ENCODE measurements around the gene DNAJC10.
"Not testable (repeated sequence)": the region's sequence is repeated elsewhere in the genome, so short reads cannot be mapped to it uniquely, and the experiment has no call there.

The DNAJC10 gene

DNA sequence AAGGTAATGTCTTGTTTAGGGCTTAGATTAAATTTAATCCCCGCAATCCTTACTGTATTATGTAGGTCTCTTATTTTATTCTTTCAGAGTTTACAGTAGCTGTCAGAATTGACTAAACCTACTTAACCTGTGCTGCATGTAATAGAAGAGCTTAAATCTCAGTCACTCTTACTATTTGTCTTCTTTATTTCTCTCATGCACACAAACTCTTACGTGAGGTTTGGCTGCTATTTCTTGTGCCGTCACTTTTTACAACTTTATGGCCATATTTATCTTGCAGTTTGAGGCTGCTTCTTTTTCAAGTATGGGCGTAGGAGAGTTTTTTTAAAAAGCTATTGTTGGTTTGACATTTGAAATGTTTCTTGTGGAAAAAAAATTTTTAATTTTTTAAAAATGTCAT, 12.0 kb downstream of the DNAJC10 start:
- DNase-seq: no peak

DNA sequence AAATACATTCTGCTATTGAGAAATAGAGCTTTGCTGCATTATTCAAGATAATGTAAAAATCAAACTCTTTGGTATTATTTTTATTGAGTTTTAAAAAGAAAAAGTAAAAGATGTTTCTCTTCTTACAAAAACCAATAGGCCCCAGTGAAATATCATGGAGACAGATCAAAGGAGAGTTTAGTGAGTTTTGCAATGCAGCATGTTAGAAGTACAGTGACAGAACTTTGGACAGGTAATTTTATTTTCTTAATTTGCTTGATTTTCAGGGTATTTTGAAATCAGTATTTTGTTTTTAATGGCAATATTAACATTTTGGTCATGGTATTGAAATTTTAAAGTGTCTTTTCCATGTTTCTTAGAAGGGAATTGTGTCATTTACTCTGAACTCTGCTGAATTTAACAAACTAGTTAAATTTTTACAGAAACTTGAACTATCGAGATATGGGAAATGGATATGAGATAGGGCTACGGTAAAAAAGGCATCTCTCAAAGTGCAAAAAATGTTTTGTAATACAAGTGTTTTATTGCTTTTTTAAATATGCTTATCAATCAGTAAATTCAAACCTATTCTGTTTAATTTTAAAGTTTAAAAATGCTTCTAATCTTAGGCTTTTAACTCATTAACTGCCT, 13.8 kb downstream of the DNAJC10 start:
- no peak for DNase-seq

DNA sequence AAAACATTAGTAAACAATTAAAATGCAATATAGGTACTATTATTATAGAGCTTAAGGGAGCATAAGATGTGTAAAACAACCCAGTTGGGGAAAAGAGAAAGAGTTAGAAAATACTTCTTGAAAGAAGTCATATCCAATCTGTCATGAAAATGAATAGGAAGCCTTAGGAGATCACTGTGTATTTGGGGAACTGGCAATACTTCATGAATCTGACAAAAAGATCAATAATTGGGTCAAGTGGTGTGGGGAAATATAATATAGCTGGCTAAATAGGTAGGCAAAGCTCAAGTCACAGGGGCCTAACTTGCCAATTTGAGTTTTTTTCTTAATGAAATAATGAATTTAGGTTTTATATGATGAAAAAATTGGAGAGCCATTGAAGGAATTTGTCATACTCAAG, 14.4 kb downstream of the DNAJC10 start:
- DNase-seq: no peak

DNA sequence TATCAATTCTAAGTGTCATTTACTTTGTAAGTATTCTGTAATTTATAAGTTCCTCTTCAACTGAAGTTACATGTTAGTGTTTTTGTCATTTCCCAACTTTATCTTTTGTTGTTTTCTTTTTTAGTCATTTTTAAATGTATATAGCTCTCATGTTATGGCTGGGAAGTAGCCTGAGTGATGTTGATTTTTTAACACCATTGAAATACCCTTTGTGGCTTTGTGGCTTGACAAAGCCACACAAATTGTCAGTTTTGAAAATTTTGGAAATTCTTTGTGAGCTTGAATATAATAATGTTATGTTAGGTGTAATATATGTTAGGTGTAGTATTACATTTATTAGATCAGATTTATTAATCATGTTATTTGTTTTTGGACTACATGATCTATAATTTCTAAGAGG, 16.7 kb downstream of the DNAJC10 start:
- DNase-seq: no peak

DNA sequence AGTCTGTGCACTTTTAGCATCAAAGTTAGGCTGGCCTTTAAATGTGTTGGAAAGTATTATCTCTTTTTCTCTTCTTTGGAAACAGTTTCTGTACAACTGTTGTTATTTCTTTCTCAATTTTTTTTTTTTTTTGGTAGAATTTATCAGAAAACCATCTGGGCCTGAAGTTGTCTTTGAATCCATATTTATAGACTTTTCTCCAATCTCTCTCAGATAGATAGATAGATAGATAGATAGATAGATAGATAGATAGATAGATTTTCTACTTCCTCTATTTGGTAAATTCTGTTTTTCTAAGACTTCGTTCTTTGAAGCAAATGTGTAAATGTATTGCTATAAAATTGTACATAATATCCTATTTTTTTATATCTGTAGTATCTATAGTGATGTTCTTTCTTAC, 17.5 kb downstream of the DNAJC10 start:
- DNase-seq: no peak

DNA sequence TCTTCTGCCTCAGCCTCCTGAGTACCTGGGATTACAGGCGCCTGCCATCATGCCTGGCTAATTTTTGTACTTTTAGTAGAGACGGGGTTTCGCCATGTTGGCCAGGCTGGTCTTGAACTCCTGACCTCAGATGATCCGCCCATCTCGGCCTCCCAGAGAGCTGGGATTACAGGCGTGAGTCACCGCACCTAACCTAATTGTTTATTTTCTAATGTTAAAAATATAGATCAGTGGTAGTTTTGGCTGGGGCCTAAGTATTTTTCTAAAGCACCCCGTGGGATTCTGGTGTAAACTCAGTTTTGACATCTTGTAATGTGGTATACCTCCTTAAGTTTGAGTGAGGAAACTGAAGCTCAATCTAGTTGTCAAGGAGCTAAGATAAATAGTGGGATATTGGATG, 20.8 kb downstream of the DNAJC10 start:
- DNase-seq: not testable (repeated sequence)

DNA sequence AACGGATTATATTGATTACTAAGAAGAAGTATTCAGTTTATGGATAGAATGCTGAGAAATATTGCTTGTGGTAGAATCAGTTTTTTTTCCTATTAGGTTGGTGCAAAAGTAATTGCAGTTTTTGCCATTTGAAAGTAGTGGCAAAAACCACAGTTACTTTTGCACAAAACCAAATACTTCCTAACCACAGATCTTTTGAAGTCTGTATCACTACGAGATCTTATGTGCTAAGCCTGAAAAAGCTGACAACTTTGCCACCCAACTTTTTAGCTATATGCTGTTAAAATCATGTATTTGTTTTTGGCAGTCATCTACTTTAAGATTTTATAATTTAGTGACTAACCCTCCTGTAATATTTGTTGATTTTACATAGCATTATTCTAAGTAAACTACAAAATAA, 24.6 kb downstream of the DNAJC10 start:
- DNase-seq: peak in 2 of 6 experiments; percentile 2 to 3

DNA sequence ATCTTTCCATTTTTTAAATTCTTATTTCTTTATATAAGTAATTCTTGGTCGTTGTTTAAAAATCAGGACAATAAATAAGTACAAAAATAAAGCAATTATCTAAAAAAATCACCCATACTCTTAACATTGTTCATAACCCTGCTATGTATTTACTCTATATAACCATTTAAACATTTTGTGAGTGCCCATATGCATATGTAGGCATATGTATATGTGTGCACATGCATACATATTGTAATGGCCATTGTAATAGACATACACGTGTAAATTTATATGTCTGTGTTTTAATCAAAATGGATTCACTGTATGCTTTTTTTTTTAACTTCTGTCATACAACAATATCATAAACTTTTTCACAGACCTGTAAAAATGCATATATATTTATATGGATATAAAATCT, 25.6 kb downstream of the DNAJC10 start:
- no peak for DNase-seq

DNA sequence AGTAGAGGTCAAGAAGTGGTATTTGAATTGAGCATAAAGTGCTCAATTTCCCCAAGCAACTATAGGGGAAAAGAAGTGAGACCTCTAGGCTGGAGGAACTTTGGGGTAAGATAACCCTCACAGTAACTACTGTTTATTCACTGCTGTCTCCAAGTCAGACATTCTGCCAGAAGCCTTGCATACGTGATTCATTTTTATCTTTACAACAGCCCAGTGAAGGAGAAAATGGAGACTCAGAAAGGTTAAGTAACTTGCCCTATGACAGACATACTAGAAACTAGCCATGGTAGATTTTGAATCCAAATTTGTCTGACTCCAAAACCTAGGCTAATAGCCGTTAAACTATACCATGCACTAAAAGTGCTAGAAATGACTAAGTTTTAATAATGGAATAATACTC, 28.4 kb downstream of the DNAJC10 start:
- no peak for DNase-seq

DNA sequence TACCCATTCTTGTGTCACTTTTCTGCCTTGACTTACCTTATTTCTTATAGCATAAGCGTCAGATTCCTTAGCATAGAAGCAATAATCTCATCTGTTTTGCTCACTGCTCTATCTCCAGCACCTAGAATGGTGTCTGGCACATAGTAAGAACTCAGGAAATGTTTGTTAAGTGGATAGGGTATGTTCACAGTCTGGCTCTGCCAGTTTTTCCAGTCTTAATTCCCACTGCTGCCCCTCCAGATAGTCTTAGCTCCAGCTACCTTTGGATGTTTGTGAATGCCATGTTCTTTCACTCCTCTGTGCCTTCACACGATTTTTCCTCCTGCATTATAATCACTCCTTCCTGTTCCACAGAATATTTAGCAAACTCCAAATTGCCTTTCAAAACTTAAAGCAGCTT, 29.0 kb downstream of the DNAJC10 start:
- no peak for DNase-seq

DNA sequence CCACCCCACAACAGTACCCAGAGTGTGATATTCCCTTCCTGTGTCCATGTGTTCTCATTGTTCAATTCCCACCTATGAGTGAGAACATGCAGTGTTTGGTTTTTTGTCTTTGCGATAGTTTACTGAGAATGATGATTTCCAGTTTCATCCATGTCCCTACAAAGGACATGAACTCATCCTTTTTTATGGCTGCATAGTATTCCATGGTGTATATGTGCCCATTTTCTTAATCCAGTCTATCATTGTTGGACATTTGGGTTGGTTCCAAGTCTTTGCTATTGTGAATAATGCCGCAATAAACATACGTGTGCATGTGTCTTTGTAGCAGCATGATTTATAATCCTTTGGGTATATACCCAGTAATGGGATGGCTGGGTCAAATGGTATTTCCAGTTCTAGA, 29.8 kb downstream of the DNAJC10 start:
- DNase-seq: not testable (repeated sequence)

DNA sequence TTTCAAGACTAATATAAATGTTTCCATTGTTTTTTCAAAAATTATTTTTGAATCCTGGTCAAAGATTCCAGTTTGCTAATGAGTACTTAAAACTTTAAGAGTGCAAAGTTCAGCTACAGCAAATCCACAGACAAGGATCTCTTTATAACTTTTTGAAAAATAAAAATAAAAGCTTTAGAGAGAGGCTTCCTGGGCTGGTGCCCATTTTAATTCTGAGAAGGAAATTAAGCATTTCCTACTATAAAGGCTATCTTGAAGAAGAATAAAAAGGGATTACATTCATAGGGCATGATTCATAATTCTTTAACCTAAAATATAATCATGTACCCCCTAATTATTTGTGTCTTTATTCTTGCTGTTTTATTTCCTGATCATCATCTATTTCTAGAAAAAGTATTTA, 38.2 kb downstream of the DNAJC10 start:
- no peak for DNase-seq

DNA sequence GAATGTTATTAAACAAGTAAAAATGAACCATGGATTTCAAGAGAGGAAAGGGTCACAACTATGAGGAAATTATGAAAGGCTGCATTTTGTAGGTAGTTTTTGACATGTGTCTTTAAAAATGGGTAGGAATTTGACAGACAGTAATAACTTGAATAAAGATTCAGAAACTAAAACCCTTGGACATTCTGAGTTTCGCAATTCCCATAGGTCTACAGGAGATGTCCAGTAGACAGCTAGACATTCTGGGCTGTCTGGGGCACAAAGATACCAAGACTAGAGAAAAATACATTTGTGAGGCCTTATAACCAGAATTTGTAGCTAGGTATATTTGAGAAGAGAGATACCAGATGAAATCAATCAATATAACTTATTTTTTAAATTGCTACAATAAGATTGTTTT, 42.3 kb downstream of the DNAJC10 start:
- DNase-seq: no peak

DNA sequence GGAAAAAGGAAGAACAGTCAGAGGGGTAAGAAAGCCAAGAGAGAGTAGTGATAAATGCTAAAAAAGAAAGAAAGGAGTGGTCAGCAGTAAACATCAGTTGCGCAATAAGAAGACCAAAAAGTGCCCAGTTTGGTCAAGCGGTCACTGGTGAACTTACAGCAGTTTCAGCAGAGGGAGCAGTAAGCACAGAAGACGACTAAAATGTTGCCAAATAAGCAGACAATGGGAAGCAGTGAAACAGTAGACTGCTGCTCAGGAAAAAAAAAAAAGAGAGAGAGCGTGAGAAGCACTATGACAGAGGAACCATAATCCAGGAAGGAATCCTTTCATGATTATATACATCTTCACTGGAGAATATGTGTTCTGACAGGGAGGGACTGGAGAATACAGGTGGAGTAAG, 45.8 kb downstream of the DNAJC10 start:
- DNase-seq: no peak

DNA sequence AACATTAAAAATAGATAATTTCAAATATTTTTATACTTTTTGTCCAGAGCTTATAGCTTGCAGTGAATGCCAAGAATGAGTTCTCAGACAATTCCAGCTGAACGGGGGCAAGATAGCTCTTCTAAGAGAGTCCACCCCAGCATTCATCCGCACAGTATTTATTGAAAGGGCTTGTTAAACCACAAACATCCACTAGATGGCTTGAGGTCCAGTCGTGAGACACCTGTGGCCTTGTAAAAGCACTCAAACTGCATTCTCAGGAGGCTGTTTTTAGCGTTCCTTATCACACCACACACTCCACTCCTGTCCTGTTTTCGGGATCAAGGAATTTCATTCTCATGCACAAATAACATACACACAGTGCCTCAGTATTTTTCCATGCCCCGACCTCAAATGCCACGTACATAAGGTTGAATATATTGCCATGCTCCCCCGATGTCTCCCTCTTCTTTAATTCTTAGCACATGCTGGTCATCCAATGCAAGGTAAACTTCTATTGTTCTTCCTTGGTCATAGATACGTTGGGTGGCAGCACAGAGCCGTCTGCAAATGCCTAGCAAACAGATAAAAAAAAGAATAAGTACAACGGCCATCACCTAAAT, 47.4 kb downstream of the DNAJC10 start:
- DNase-seq: no peak

DNA sequence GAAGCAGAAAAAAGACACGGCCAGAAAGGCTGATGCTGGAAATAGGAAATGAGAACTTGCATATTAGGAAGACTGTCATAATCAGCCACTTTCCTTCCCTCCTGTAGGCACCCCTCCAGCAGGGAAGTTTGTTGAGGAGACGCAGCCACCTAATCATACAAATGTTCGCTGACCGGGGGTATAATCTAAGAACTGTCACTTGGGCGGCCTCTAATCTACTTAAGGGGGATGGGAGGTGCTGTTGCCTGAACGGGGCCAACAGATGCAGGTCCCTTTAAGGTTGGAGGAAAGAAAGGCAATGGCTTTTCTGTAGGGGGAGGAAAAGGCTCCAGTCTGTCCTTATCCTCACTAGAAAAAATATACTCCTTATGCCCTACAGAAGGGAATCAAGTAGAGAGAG, 50.6 kb downstream of the DNAJC10 start:
- no peak for DNase-seq

DNA sequence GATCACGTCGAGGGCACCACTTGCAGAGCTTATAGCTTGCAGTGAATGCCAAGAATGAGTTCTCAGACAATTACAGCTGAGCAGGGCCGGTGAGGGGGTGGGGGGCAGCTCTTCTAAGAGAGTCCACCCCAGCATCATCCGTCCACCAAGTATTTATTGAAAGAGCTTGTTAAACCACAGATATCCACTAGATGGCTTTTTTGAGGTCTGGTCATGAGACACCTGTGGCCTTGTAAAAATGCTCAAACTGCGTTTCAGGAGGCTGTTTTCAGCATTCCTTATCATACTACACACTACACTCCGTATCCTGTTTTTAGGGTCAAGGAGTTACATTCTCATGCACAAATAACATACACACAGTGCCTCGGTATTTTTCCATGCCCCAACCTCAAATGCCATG, 51.5 kb downstream of the DNAJC10 start:
- no peak for DNase-seq

DNA sequence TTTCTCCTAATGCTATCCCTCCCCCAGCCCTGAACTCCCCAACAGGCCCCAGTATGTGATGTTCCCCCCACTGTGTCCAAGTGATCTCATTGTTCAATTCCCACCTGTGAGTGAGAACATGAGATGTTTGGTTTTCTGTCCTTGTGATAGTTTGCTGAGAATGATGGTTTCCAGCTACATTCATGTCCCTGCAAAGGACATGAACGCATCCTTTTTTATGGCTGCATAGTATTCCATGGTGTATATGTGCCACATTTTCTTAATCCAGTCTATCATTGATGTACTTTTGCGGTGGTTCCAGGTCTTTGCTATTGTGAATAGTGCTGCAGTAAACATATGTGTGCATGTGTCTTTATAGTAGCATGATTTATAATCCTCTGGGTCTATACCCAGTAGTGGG, 52.9 kb downstream of the DNAJC10 start:
- DNase-seq: not testable (repeated sequence)

DNA sequence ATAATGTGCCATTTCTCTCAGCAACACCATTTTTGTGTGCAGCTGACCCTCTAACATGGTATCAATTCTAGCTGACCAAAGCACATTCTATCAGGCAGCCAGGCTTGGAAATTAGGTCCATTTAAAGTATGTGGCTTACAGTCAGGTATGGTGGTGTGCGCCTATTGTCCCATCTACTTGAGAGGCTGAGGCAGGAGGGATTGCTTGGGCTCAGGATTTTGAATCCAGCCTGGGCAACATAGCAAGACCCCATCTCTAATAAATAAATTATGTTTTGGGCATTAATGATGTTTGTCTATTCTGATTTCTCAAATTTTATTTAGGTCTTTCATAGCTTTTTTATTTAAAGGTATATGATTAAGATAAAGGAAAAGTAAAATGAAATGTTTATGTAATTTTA, 63.3 kb downstream of the DNAJC10 start:
- DNase-seq: no peak

DNA sequence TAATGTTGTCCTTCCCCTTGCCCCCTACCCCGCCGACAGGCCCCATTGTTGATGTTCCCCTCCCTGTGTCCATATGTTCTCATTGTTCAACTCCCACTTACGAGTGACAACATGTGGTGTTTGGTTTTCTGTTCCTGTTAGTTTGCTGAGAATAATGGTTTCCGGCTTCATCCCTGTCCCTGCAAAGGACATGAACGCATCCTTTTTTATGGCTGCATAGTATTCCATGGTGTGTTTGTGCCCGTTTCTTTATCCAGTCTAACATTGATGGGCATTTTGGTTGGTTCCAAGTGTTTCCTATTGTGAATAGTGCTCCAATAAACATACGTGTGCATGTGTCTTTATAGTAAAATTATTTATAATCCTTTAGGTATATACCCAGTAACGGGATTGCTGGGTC, 65.0 kb downstream of the DNAJC10 start:
- not testable (repeated sequence) for DNase-seq

DNA sequence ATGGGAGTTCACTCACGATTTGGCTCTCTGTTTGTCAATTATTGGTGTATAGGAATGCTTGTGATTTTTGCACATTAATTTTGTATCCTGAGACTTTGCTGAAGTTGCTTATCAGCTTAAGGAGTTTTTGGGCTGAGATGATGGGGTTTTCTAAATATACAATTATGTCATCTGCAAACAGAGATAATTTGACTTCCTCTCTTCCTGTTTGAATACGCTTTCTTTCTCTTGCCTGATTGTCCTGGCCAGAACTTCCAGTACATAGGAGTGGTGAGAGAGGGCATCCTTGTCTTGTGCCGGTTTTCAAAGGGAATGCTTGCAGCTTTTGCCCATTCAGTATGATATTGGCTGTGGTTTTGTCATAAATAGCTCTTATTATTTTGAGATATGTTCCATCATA, 66.6 kb downstream of the DNAJC10 start:
- DNase-seq: not testable (repeated sequence)

DNA sequence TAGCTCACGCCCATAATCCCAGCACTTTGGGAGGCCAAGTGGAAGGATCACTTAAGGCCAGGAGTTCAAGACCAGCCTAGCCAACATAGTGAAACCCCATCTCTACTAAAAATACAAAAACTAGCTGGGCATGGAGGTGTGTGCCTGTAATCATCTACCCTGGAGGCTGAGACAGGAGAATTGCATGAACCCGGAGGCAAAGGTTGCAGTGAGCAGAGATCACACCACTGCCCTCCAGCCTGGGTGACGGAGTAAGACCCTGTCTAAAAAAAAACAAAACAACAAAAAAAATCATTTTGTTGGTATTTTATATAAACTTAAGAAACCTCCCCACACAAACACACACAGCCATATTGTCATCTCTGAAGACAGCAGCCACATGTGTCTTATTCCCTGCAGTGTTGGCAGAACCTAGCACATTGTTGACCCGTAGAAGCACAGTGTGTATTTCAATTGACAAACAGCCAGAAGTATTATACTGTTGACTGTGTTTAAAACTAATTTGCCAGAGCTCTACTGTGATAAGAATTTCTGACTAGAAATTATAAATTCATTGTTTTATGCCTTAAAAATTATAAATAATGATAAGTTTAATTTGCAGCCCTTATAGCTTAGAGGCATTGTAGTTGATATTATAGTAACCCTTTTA, 68.1 kb downstream of the DNAJC10 start:
- DNase-seq: no peak

DNA sequence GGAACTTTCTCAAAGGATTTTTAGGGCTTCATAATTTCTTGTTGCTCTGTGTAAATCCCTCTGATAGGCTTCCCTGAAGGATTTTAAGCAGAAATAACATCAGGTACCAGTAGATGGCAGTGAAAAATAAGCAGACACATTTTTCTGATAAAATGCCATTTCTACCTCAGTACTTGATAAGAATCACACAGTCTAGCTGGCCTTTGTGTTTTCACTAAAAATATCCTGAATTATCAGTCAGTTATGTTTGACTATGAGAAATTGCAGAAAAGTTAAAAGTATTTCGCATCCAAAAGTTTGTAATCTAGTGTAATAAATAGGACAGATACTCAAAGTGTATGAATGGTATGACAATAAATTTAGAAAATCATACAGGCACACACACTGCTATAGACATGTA, 68.7 kb downstream of the DNAJC10 start:
- DNase-seq: no peak

DNA sequence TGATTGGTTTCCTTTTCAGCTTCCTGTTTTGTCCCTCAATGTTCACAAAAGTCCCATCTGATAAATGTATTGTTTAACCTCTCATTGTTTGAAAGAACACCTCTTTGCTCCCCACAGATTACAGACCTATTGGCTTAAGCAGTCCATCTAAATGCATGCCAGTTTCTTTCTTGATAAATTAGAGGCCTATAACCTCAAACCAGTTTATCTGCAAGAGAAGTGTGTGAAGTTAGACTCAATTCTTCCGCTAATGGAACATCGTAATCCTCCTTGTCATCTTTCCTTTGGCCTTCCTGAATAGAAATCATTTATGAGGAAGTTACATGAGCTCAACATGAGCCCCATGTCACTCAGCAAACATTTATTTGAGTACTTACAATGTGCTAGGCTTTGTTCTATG, 76.4 kb downstream of the DNAJC10 start:
- no peak for DNase-seq

DNA sequence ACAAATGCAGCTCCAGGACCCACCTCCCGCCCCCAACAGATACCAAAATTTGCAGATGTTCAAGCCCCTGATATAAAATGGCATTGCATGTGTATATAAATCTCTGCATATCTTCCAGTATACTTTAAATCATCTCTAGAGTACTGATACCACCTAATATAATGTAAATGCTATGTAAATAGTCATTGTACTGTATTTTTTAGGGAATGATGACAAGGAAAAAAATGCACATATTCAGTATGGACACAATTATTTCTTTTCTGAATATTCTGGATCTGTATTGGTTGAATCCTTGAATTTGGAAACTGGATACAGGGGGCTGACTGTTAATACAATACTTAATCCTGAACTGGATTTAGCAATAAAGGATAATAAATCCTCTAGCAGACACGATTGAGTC, 82.7 kb downstream of the DNAJC10 start:
- DNase-seq: no peak

Data from stimulated activated naive CD4-positive, alpha-beta T cell (primary cell).